Endothelial cell of umbilical vein (primary cell): ENCODE results near the gene TGIF1.

Experiments used
- CTCF ChIP-seq, 2 donors: IDR thresholded peaks; 1 replicate in 1 of 2; 2 replicates in 1 of 2; pipeline ENCODE4 v1.5.1; 2011; ENCODE audit warnings: low read length in 2 of 2, mild to moderate bottlenecking in 2 of 2, moderate library complexity in 2 of 2, control low read depth in 1 of 2, inconsistent platforms in 1 of 2, low read depth in 1 of 2; ENCODE audit not compliant: insufficient read depth in 1 of 2; ENCODE audit errors: extremely low read depth in 1 of 2
- EZH2 ChIP-seq: IDR thresholded peaks from 2 replicates; pipeline ENCODE4 v1.6.1; 2012; ENCODE audit warnings: borderline replicate concordance, low read depth, mild to moderate bottlenecking, moderate library complexity, low read length, inconsistent platforms; ENCODE audit not compliant: severe bottlenecking
- MAX ChIP-seq: IDR thresholded peaks from 2 replicates; pipeline ENCODE4 v1.6.1; 2011; ENCODE audit not compliant: insufficient read depth, insufficient read length
- POLR2A ChIP-seq: IDR thresholded peaks from 2 replicates; pipeline ENCODE4 v1.6.1; 2012; ENCODE audit warnings: low read depth, mild to moderate bottlenecking, control low read depth, low read length
- POLR2AphosphoS5 ChIP-seq: IDR thresholded peaks from 2 replicates; pipeline ENCODE4 v1.6.1; 2012; ENCODE audit warnings: low read depth, mild to moderate bottlenecking, control low read depth, low read length, moderate library complexity; ENCODE audit not compliant: insufficient read depth

- no peak for TF ChIP-seq POLR2AphosphoS5
- TF ChIP-seq CTCF (IDR thresholded peaks at IDR 0.05; ENCODE audit: extremely low read depth in 1 of 2, insufficient read depth in 1 of 2, low read depth in 1 of 2, low read length in 2 of 2): no peak
- no peak for TF ChIP-seq EZH2
- no peak for TF ChIP-seq POLR2A
- no peak for TF ChIP-seq MAX
These were observed 48.9 kb downstream of the TGIF1 start for GRCh38 chr18:3498698-3499471.
